Fibroblast of skin of right quadriceps (primary cell): ENCODE measurements around the gene CD8B.
A peak's percentile ranks its signal among the peaks of the same experiment; 100 is the strongest.
"Not testable (repeated sequence)": the region's sequence is repeated elsewhere in the genome, so short reads cannot be mapped to it uniquely, and the experiment has no call there.

ENCODE experiments used
- DNase-seq: peaks from one replicate; pipeline ENCODE4 v3.0.0-alpha.2; 2013

Gene CD8B

GRCh38 chr2:86835548-86835889 is 26.2 kb downstream of the CD8B start:
- DNase-seq, result not testable (repeated sequence)

DNA sequence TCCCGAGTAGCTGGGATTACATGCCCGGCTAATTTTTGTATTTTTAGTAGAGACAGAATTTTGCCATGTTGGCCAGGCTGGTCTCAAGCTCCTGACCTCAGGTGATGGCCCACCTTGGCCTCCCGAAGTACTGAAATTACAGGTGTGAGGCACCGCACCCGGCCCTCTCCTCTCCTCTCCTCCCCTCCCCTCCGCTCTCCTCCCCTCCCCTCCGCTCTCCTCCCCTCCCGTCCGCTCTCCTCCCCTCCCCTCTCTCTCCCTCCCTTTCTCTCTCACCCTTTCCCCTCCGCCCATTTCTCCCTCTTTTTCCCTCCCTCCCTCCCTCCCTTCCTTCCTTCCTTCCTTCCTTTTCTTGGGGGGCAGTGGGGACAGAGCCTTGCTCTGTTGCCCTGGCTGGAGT is 28.4 kb downstream of the CD8B start:
- DNase-seq, result no peak

GRCh38 chr2:86832334-86833096 is 29.2 kb downstream of the CD8B start:
- no peak for DNase-seq

DNA sequence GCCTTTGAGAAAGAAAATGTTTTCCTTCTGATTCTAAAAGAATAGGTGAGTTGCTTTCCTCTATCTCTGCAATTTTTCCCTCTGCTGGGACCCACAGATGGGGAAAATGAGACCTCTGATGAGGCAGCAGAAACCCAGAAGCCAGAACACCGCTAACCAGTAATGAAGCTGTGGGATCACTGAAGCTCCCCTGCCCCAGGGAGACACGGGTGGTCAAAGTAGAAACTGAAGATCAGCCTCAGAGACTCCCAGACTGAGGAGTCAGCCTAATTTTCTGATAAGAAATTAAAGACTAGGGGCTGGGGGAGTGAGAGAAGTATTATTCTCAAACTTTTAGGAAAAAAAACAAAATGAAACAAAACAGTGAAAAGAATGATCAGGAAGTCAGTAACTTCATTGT is 30.1 kb downstream of the CD8B start:
- DNase-seq, result no peak

- no peak for DNase-seq
Measured at GRCh38 chr2:86826951-86827350, 34.7 kb downstream of the CD8B start.

DNA sequence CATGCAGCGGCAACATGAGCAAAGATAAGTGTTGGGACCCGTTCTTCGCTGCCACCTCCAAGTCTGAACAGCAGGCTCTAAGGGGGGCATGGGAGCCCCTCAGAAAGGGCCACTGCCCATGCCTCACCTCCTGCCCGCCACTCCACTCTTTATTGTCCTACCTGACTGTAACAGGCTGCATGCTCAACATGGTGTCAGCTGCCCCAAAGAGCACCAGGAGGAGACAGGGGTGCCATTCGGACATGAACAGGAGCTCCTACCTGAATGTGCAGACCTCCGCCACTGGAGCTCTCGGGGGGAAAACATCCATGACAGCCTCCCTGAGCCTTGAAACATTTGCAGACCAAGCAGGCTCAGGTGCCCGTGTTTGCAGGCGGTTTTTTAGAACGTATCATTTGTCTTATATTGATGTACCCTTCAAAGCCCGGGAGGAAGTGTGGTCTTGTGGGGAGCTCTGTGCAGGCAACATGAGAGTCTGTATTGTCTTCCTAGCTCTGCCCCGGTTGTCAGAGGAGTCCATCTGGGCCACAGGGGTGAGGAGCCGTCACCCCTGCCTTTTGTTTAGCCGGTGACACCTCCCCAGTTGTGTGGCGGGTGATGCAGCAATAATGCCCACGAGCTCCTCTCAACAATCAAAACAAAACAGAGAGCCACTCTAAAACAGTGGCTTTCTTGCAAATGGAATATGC is 35.8 kb downstream of the CD8B start:
- no peak for DNase-seq

DNA sequence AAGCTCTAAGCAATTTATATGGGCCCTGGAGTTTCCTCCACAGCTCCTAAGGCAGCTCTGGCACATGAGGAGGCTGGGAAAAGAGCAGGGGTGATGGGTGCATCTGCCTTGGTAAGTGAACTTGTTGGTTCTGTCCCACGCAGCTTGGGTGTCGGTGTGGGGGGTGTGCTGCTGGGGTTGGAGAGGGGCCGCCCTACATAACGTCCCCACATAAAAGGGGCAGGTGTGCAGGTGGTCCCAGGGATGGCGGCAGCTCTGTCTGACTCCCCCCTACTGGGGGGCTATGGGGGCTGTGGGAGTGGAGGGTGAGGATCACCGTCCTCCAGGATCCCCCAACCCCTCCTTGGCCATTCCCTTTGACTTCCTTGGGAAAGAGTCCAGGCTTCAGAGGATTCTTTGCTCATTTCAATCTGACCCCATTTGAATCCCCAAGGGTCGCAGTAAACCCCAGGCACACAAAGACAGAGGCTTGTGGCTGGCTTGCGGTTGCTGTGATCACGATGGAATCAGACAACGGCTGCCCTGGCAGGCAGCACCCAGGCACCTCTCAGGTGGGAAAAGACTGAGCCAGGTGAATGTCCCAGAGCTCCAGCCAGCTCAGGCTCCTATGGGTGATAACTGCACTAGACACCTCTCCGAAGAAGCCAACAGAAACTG is 36.5 kb downstream of the CD8B start:
- no peak for DNase-seq

DNA sequence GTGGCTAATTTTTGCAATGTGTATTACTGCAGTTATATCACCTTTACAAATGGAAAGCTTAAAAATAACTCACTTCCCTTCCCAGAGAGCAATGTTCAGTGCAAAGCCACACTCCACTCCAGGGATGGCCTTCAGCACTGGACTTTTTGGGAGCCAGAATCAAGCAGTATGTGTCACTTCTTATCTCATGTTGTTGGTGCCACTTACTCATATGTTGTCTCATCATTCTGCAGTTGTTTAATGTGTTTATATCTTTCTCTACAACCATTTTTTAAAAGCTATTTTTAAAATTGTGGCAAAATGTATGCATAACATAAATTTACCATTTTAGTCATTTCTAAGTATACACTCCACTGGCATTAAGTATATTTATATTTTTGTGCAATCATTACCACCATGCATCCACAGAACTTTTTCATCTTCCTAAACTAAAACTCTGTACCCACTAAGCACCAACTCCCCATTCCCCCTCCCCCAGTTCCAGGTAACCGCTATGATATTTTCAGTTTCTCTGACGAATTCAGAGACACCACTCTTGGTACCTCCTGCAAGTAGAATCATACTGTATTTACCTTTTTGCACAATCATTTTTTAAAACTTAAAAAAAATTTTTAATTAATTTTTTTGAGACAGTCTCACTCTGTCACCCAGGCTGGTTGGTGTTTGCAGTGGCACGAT is 38.9 kb downstream of the CD8B start:
- DNase-seq, result no peak

- no peak for DNase-seq
Measured at GRCh38 chr2:86821842-86822241, 39.8 kb downstream of the CD8B start.

DNA sequence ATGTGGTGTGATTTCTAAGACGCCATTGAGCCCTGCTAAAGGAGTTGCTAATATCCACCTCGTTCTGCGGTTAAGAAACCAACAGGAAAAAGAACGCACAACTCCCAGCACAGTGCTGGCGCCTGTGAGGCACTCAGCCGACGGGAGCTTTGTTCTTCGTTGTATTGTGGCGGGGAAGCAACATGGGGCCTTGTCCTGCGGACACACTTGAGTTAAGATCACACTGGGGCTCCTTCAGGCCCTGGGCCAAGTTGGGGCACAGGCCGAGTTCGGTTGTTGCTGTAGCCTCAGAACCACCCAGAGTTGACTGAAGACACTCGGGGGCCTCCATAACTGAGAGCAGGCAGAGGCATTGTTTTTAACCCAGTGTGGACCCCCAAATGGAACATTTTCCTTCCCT is 40.4 kb downstream of the CD8B start:
- no peak for DNase-seq

- DNase-seq, result no peak
Measured at GRCh38 chr2:86818957-86819356, 42.7 kb downstream of the CD8B start.

DNA sequence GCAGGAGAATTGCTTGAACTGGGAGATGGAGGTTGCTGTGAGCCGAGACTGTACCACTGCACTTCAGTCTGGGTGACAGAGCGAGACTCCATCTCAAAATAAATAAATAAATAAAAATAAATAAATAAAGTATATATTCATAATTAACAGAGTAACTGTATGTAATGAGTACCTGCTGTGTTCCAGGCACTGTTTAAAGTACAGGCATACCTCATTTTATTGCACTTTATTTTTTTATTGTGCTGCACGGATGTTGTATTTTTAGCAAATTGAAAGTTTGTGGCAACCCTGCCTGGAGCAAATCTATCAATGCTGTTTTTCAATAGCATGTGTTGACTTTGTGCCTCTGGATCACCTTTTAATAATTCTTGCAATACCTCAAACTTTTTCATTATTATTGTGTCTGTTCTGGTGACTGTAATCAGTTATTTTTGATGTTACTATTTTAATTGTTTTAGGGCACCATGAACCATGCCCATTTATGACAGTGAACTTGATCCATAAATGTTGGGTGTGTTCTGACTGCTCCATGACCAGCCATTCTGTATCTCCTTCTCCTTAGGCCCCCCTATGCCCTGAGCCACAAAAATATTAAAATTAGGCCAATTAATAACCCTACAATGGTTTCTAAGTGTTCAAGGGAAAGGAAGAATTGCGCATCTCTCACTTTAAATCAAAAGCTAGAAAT is 43.4 kb downstream of the CD8B start:
- DNase-seq, result no peak

- no peak for DNase-seq
Measured at GRCh38 chr2:86815611-86816010, 46.1 kb downstream of the CD8B start.

GRCh38 chr2:86809481-86810121 is 52.1 kb downstream of the CD8B start:
- DNase-seq, result no peak

- DNase-seq, result peak; percentile 72
Measured at GRCh38 chr2:86808315-86809161, 53.1 kb downstream of the CD8B start.

DNA sequence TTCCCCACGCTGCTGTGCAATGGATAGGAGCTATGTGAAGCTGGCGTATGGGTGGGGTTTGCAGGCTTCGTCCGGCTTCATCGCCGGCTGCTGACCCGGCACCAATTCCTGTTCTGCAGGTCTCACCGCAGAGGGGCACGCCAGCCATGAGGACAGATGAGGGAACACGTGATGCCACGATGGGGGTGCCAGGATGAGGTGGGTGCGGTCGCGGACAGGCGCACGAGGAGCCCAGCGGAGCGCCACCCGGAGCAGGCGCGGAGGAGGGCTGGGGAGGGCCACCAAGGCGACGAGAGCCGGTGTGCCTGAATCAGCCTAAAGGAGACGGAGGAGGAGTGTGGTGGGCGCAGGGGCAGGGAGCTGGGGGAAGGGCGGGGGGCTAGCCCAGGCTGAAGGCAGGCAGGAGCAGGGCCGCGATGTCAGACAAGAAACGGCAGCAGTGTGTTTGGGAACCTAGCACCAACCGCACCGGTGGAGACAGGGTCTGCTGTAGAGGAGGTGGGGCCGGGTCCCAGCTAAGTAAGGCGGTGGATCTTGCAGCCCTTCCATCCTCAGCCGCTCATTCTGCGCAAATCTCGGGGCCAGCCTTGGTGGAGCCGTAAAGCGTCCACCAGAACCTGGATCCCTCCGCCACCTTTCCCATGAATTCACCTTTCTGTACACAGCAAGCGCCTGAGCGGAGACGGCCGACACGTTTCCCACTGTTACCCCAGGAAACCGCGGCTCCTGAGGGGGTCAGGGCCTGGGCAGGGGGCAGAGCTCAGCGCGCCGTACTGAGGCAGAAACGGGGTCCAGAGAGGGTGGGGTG is 54.0 kb downstream of the CD8B start:
- DNase-seq, result peak; percentile 31

DNA sequence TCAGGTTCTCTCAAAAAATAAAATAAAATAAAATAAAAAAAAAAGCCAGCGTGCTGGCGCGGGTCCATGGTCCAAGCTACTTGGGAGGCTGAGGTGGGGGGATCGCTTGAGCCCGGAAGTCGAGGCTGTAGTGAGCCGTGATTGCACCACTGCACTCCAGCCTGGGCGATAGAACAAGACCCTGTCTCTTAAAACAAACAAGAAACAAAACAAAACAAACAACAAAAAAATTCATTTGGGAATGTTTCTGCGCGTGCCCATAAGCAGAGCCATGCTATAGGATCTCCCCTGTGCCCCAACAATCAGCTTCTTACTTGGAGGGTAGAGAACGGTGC is 54.6 kb downstream of the CD8B start:
- no peak for DNase-seq

DNA sequence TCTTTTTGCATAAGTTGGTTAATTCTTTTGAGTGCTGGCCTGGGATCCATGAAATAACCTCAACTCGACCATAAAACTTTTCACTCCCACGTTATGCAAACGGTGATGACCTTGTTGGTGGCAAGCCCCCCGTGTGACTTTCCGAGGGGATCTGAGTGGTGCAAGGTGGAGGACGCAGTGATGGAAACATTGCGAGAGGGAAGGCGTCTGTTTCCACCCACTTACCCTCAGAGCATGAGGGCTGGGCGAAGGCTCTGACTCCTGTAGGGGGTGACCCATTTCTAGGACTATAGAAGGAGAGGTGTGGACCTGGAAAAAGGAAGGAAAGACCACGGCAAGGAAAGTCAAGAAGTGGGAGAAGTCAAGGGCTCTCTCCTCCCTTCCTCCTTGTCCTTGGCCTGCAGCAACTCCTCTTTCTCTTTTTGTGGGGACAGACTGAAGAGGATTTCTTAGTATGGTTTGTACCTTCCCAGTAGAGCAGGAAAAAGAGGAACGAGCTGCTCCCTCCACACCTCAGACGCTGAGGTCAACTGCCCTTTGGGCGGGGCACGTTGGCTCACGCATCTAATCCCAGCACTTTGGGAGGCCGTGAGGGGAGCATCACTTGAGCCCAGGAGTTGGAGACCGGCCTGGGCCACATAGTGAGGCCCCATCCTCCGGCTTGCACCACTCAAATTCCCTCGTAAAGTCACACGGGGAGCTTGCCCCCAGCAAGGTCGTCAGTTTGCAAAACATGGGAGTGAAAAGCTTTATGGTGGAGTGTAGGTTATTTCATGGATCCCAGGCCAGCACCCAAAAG is 55.4 kb downstream of the CD8B start:
- no peak for DNase-seq

- no peak for DNase-seq
Measured at GRCh38 chr2:86800856-86801567, 60.7 kb downstream of the CD8B start.
